Breast epithelium (tissue), 3 donors: ENCODE data around the gene BNC2.

Experiments used
- CTCF ChIP-seq, 3 donors: fragments of 450-650 bp; IDR thresholded peaks; one replicate each; pipeline ENCODE4 v1.5.1; 2016 to 2017; ENCODE audit warnings: antibody characterized with exemption in 3 of 3, mild to moderate bottlenecking in 3 of 3, moderate library complexity in 3 of 3
- POLR2AphosphoS5 ChIP-seq, 3 donors: sonication (generic); formaldehyde crosslinking; IDR thresholded peaks; one replicate each; pipeline ENCODE4 v1.6.1; 2017; ENCODE audit warnings: antibody characterized with exemption in 3 of 3

DNA sequence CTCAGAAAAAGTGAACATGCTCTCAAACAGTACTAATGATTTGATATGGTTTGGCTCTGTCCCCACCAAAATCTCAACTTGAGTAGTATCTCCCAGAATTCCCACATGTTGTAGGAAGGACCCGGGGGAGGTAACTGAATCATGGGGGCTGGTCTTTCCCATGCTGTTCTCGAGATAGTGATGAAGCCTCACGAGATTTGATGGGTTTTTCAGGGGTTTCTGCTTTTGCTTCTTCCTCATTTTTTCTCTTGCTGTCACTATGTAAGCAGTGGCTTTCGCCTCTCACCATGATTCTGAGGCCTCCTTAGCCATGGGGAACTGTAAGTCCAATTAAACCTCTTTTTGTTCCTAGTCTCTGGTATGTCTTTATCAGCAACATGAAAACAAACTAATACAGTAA, 401.3 kb downstream of the BNC2 start:
- no peak for TF ChIP-seq CTCF (IDR thresholded peaks at IDR 0.05)
- TF ChIP-seq POLR2AphosphoS5 (IDR thresholded peaks at IDR 0.05) = no peak
